ENCODE measurements around the gene DGKD.

Gene DGKD

GRCh38 chr2:233444501-233444900 is 90.2 kb downstream of the DGKD start:
- peak in 8 of 42 donors; percentile 3 to 26 (median 11) for DNase-seq
- intact Hi-C loops (cut with DNase I) = loop anchor here (10.0 kb wide), 1 partner anchor 160 kb away; no protein-coding TSS in a partner anchor

- intact Hi-C loops (cut with DNase I) = loop anchor here (5.0 to 10.0 kb wide), 2 partner anchors 160 to 267 kb away; partner anchors contain the start of gene UGT1A5
- peak in 8 of 42 donors; percentile 1 to 20 (median 10) for DNase-seq
These were observed 91.0 kb downstream of the DGKD start for GRCh38 chr2:233445152-233445830.

- peak in 7 of 42 donors; percentile 0 to 13 (median 1) for DNase-seq
- intact Hi-C loops (cut with DNase I) = loop anchor here (5.0 to 10.0 kb wide), 2 partner anchors 161 to 266 kb away; partner anchors contain the start of gene UGT1A5
These were observed 91.8 kb downstream of the DGKD start for GRCh38 chr2:233446121-233446520.

- peak in 10 of 42 donors; percentile 0 to 31 (median 10) for DNase-seq
- intact Hi-C loops (cut with DNase I) = loop anchor here (5.0 to 10.0 kb wide), 2 partner anchors 162 to 266 kb away; partner anchors contain the start of gene UGT1A5
These were observed 92.5 kb downstream of the DGKD start for GRCh38 chr2:233446606-233447305.

- intact Hi-C loops (cut with DNase I) = loop anchor here (5.0 to 10.0 kb wide), 2 partner anchors 163 to 265 kb away; partner anchors contain the start of gene UGT1A5
- DNase-seq = peak in 12 of 42 donors; percentile 1 to 34 (median 12)
These were observed 93.4 kb downstream of the DGKD start for GRCh38 chr2:233447506-233448219.

GRCh38 chr2:233448220-233448559 is 93.9 kb downstream of the DGKD start:
- peak in 11 of 42 donors; percentile 1 to 24 (median 12) for DNase-seq
- intact Hi-C loops (cut with DNase I) = loop anchor here (5.0 to 10.0 kb wide), 2 partner anchors 163 to 264 kb away; partner anchors contain the start of gene UGT1A5

- intact Hi-C loops (cut with DNase I) = loop anchor here (5.0 to 10.0 kb wide), 2 partner anchors 164 to 264 kb away; partner anchors contain the start of gene UGT1A5
- DNase-seq = peak in 5 of 42 donors; percentile 1 to 13 (median 2)
These were observed 94.3 kb downstream of the DGKD start for GRCh38 chr2:233448575-233448974.

GRCh38 chr2:233449081-233449901 is 95.0 kb downstream of the DGKD start:
- DNase-seq = peak in 41 of 42 donors; percentile 28 to 85 (median 65)
- intact Hi-C loops (cut with DNase I) = loop anchor here (5.0 to 10.0 kb wide), 2 partner anchors 164 to 263 kb away; partner anchors contain the start of gene UGT1A5

GRCh38 chr2:233449921-233450863 is 95.9 kb downstream of the DGKD start:
- intact Hi-C loops (cut with DNase I) = loop anchor here (5.0 to 10.0 kb wide), 2 partner anchors 165 to 262 kb away; partner anchors contain the start of gene UGT1A5

GRCh38 chr2:233450864-233451575 is 96.7 kb downstream of the DGKD start:
- intact Hi-C loops (cut with DNase I) = no loop called here
- DNase-seq = peak in 9 of 42 donors; percentile 0 to 31 (median 6)

More at GRCh38 chr2:233449921-233450863, 95.9 kb downstream of the DGKD start:
- peak in 13 of 42 donors; percentile 1 to 18 (median 6) for DNase-seq

- DNase-seq = peak in 3 of 42 donors; percentile 0 to 16 (median 5)
- intact Hi-C loops (cut with DNase I) = no loop called here
These were observed 97.7 kb downstream of the DGKD start for GRCh38 chr2:233451950-233452349.

- peak in 8 of 42 donors; percentile 3 to 37 (median 13) for DNase-seq
- intact Hi-C loops (cut with DNase I) = no loop called here
These were observed 99.0 kb downstream of the DGKD start for GRCh38 chr2:233453111-233453915.

GRCh38 chr2:233453916-233454315 is 99.6 kb downstream of the DGKD start:
- DNase-seq = peak in 5 of 42 donors; percentile 1 to 34 (median 2)
- intact Hi-C loops (cut with DNase I) = no loop called here

GRCh38 chr2:233455006-233455405 is 100.7 kb downstream of the DGKD start:
- DNase-seq = peak in 5 of 42 donors; percentile 1 to 22 (median 4)
- intact Hi-C loops (cut with DNase I) = no loop called here

- intact Hi-C loops (cut with DNase I) = no loop called here
- DNase-seq = peak in 2 of 42 donors; percentile 3 to 6
These were observed 101.2 kb downstream of the DGKD start for GRCh38 chr2:233455491-233455890.

Data from head of caudate nucleus (tissue), 42 donors.